GM18507 (cell line): ENCODE data around the gene CD2.

Source experiments
- DNase-seq: peaks from one replicate; pipeline ENCODE4 v3.0.0; 2011; ENCODE audit warnings: low read depth; ENCODE audit not compliant: insufficient read length; ENCODE audit errors: extremely low spot score
- FAIRE-seq: peaks from 2 replicates; lab custom pipeline; 2011; peaks lifted over from hg19 to GRCh38; lab: Jason Lieb, UNC

CD2 gene

DNA sequence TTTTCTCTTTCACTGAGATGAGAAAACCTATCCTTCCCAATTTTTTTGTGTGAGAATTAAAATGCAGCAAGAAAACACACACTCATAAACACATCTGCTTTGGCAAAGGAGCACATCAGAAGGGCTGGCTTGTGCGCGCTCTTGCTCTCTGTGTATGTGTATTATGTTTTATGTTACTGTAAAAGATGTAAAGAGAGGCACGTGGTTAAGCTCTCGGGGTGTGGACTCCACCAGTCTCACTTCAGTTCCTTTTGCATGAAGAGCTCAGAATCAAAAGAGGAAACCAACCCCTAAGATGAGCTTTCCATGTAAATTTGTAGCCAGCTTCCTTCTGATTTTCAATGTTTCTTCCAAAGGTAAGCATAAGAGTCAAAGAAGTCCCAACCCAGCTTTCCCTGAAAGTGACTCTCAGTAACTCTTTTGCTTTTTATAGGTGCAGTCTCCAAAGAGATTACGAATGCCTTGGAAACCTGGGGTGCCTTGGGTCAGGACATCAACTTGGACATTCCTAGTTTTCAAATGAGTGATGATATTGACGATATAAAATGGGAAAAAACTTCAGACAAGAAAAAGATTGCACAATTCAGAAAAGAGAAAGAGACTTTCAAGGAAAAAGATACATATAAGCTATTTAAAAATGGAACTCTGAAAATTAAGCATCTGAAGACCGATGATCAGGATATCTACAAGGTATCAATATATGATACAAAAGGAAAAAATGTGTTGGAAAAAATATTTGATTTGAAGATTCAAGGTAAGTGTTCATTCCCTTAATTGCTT, at the start of gene CD2:
TSS of gene CD2 (plus strand) at position 233 of the 780 bp plus-strand sequence. CDS start at position 296, 63 bp downstream.
- DNase-seq (no peak), FAIRE-seq (no peak)

DNA sequence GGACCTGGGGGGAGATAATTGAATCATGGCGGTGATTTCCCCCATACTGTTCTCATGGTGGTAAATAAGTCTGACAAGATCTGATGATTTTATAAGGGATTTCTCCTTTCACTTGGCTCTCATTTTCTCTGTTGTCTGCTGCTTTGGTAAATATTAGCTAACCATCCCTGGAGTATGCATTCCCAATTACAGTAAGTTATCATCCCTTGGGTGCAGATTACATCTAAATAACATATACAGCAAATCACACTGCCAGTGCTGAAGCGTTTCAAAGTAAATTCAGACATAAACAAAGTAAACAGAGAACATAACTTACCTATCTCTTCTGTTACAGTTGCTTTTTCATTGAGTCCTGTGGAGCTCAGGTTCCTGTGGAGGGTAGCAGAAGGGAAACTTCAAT, 48.1 kb upstream of the CD2 start:
- DNase-seq, result no peak
- no peak for FAIRE-seq

DNA sequence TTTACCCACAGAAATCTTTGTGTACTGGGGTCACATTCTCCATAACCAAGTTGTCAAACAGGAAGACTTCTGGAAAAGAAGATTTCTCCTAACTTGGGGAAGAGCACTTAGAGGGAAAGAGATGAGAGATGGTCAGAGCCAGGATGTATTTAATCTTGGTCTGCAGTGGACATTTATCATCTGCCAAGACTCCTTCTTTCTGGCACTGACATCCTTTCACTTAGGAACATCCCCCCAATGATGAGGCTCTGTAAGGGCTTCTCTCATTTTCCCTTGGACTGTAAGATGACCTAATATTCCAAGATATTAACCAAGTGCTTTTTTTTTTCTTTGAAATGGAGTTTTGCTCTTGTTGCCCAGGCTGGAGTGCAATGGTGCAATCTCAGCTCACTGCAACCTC, 47.4 kb upstream of the CD2 start:
- DNase-seq, result no peak
- FAIRE-seq, result no peak

DNA sequence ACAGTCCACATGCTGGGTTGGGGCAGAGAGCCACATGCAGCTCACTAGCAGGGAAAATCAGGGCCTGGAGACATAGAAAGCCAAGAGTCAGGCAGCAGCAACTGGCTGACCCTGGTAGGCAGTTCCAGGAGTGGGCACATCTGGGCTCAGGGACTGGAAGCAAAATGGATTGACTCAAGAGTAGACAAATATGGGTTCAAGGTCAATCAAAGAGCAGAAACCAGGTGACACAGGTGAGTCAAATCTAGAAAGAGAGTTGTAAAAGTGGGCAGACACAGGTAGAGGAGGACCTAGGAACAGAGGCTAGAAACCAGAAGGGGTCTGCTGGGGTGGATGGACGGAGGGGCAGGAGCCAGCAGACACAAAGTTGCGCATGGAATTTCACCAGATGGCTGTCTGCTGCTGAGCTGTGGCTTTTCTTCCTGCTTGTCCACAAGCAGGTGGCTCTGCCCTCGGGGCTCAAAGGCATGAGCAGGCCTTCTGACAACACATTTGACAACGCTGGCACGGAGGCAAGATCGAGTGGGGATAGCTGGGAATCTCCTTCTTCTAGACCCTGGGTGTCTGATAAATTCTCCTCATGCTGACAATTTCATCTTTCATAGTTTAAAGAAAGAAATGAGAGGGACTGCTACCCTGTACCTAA, 45.9 kb upstream of the CD2 start:
- no peak for FAIRE-seq
- no peak for DNase-seq

DNA sequence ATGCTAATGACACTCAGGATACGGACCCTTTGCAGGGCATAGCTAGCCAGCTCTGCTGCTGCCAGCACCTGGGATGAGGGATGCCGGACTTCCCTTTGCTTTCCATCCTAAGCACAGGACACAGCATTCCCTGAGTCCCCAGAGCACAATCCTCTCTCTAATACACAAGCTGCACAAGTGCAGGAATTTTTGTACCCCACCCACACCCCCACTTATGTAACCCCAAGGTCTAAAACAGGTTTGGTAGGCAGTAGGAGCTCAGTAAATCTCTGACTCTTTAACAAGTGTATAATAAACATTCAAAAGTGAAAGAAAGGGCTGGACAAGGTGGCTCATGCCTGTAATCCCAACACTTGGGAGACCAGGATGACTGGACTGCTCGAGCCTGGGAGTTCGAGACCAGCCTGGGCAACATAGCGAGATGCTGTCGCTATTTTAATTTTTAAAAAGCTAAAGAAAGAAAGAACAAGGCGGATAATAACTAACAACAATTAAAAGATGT, 44.5 kb upstream of the CD2 start:
- no peak for FAIRE-seq
- no peak for DNase-seq

- DNase-seq, result no peak
- no peak for FAIRE-seq
Measured at GRCh38 chr1:116710420-116711262, 43.6 kb upstream of the CD2 start.

GRCh38 chr1:116711263-116711840, 42.9 kb upstream of the CD2 start:
- FAIRE-seq, result no peak

GRCh38 chr1:116712510-116712909, 41.7 kb upstream of the CD2 start:
- FAIRE-seq (no peak), DNase-seq (no peak)

More at GRCh38 chr1:116711263-116711840, 42.9 kb upstream of the CD2 start:
- DNase-seq, result no peak

DNA sequence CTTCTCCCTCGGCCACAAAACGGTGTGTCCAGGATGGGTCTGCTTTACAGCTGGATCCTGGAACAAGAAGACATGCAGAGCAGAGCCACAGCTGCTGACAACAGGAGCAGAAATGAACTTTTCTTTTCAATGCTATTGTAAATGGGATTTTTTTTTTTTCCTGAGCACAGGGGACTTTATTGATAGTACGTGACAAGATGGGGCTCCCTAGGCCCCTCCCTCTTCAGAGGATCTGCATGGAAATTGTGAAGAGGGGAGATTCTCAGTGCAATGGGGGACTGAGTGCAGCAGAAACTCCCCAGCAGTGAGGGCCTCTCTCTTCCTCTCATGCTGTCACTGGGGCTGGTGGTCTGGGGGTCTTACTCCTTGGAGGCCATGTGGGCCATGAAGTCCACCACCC, 40.8 kb upstream of the CD2 start:
- DNase-seq, result no peak
- FAIRE-seq, result no peak

DNA sequence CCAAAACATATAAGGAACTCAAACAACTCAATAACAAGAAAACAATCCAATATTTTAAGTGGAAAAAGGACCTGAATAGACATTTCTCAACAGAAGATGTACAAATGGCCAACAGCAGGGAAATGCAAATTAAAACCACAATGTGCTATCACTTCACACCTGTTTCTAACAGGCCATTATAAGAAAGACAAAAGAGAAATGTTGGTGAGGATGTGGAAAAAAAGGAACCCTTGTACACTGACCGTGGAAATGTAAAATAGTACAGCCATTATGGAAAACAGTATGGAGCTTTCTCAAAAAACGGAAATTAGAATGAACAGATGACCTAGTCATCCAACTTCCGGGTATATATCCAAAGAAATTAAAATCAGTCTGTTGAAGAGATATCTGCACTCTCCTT, 37.8 kb upstream of the CD2 start:
- DNase-seq (no peak), FAIRE-seq (peak; percentile 9)

DNA sequence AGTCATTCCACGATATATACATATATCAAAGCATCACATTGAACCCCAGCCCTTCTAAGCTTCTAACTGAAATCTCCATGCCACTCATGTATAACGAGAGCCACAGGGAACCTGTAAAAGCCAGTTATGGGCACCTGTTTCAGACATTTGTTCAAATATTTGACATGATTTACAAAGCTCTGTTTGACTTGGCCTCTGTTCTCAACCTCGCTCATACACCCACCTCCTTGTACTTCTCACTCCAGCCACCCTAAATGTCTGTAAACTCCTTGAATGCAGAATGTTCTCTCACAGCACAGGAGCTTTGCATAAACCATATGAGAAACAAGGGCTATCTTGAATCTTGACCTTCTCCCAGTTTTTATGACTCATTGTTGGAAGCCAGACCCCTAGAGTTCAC, 36.9 kb upstream of the CD2 start:
- no peak for FAIRE-seq
- no peak for DNase-seq

GRCh38 chr1:116720364-116721038, 33.7 kb upstream of the CD2 start:
- no peak for FAIRE-seq
- no peak for DNase-seq

GRCh38 chr1:116721039-116721405, 33.2 kb upstream of the CD2 start:
- DNase-seq (no peak), FAIRE-seq (no peak)

- no peak for FAIRE-seq
- no peak for DNase-seq
Measured at GRCh38 chr1:116721451-116722007, 32.7 kb upstream of the CD2 start.

- FAIRE-seq (no peak), DNase-seq (no peak)
Measured at GRCh38 chr1:116722016-116722838, 32.0 kb upstream of the CD2 start.

DNA sequence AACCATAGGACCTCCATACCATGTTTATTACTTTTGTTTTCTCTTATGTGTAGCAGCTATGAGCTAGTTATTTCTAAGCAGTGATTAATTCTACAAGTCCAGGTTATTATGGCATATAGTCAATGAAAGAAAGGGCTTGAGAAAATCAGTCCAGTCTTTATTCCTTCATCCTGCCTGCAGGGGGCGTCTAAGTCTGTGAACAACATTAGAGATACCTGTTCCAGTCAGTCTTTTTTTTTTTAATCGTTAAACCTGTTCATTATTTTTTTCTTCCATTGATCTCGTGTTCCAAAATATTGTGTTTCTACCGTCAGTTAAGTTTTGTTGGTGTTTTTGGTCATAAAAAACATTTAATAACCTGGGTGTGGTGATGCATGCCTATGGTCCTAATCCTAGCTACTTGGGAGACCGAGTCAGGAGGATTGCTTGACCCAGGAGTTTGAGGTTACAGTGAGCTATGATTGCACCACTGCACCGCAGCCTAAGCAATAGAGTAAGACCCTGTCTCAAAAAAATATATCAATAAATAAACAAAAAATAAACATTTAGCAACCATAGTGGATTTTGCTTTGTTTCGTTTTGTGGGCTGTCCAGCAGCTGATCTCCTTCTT, 29.4 kb upstream of the CD2 start:
- DNase-seq, result peak; percentile 29

DNA sequence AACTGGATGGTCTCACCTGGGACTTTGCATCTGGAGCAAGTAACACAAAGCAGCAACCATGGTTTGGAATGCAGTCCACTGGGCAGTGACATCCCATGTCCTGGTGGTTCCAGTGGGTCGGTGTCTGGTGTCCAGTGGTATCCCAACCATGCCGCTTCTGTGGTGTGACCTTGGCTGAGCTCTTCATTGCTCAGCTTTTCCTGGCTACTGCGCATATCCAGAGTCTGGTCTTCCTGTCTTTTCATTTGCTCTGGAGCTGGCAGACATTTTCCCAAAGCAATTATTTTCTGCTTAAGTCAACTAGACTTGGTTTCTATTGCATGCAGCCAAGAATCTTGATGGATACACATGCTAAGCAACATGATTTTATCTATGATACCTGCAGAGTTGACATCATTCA, 28.4 kb upstream of the CD2 start:
- DNase-seq (no peak), FAIRE-seq (no peak)

More for the DNA sequence above, 29.4 kb upstream of the CD2 start:
- peak; percentile 69 for FAIRE-seq
